ENCODE results near the gene PRAMEF13. TPM values are rescaled to one million over a fixed set of nuclear protein-coding genes. Genes with fewer than 3 reads are reported as not detected.
"Not testable (repeated sequence)": the region's sequence is repeated elsewhere in the genome, so short reads cannot be mapped to it uniquely, and the experiment has no call there.

The PRAMEF13 gene, protein sequence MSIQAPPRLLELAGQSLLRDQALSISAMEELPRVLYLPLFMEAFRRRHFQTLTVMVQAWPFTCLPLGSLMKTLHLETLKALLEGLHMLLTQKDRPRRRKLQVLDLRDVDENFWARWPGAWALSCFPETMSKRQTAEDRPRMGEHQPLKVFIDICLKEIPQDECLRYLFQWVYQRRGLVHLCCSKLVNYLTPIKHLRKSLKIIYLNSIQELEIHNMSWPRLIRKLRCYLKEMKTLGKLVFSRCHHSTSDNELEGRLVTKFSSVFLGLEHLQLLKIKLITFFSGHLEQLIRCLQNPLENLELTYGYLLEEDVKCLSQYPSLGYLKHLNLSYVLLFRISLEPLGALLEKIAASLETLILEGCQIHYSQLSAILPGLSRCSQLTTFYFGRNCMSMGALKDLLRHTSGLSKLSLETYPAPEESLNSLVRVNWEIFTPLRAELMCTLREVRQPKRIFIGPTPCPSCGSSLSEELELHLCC
- total RNA-seq, result not detected

- H3K4me1 ChIP-seq; H3K9me3 ChIP-seq; H3K27me3 ChIP-seq; H3K4me3 ChIP-seq; H3K27ac ChIP-seq; H3K36me3 ChIP-seq; DNase-seq (ENCODE audit: low spot score in 2 of 2): not testable (repeated sequence)
- no CpG with 5 or more reads among the region's 5 CpGs for WGBS, 2 donors
Observed at GRCh38 chr1:13201309-13201708, at the start of gene PRAMEF13. TSS of gene PRAMEF13 (minus strand) at chr1:13201409. CDS start at chr1:13199589, 1,820 bp downstream.

GRCh38 chr1:13247122-13247521 is 45.9 kb upstream of the PRAMEF13 start:
- not testable (repeated sequence) for H3K4me1 ChIP-seq; H3K27ac ChIP-seq; DNase-seq (ENCODE audit: low spot score in 2 of 2); H3K36me3 ChIP-seq; H3K27me3 ChIP-seq; H3K9me3 ChIP-seq; H3K4me3 ChIP-seq
- WGBS, 2 donors, result 75% methylated on average over 7 of the region's 7 CpGs

GRCh38 chr1:13246554-13246871 is 45.3 kb upstream of the PRAMEF13 start:
- not testable (repeated sequence) for H3K27ac ChIP-seq; DNase-seq (ENCODE audit: low spot score in 2 of 2); H3K4me1 ChIP-seq; H3K36me3 ChIP-seq; H3K4me3 ChIP-seq; H3K27me3 ChIP-seq; H3K9me3 ChIP-seq
- WGBS, 2 donors, result 86 to 89% methylated on average over 2 of the region's 2 CpGs

DNA sequence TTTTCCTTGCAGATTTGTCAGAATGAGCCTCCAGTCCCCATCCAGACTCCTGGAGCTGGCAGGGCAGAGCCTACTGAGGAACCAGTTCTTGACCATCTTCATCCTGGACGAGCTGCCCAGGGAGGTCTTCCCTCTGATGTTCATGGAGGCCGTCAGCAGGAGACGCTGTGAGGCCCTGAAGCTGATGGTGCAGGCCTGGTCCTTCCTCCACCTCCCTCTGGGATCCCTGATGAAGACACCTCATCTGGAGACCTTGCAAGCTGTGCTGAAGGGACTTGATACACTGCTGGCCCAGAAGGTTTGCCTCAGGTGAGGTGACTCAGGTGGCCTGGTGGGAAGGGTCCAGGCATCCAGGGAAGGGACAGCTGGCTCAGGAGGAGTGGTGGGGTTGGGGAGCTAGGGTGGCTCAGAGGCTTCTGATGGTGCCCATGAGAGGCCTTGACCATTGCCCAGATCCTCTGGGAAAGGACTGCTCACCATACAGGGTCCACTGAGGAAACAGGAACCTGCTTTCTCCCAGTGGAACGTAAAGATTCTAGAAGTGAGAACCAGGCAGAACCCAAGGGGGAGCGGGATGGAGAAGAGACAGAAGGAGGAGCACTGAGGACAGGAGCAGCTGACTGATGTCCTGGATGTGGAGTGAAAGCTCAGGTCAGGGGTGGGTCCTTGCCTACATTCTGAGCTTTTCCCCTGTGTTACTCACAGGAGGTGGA is 44.8 kb upstream of the PRAMEF13 start:
- DNase-seq (ENCODE audit: low spot score in 2 of 2), result not testable (repeated sequence)

GRCh38 chr1:13243536-13244263 is 42.5 kb upstream of the PRAMEF13 start:
- H3K27me3 ChIP-seq; DNase-seq (ENCODE audit: low spot score in 2 of 2); H3K9me3 ChIP-seq; H3K4me1 ChIP-seq; H3K4me3 ChIP-seq; H3K36me3 ChIP-seq; H3K27ac ChIP-seq: not testable (repeated sequence)
- WGBS, 2 donors, result 80 to 84% methylated on average over 9 of the region's 9 CpGs

More for the DNA sequence above, 44.8 kb upstream of the PRAMEF13 start:
- H3K4me1 ChIP-seq, H3K4me3 ChIP-seq, H3K36me3 ChIP-seq, H3K9me3 ChIP-seq, H3K27me3 ChIP-seq, H3K27ac ChIP-seq: not testable (repeated sequence)
- WGBS, 2 donors, result 69 to 80% methylated on average over 5 of the region's 5 CpGs

- not testable (repeated sequence) for H3K4me1 ChIP-seq; DNase-seq (ENCODE audit: low spot score in 2 of 2); H3K36me3 ChIP-seq; H3K9me3 ChIP-seq; H3K27me3 ChIP-seq; H3K4me3 ChIP-seq; H3K27ac ChIP-seq
- 86 to 89% methylated on average over 4 of the region's 4 CpGs for WGBS, 2 donors
Observed at GRCh38 chr1:13239633-13240032, 38.4 kb upstream of the PRAMEF13 start.

DNA sequence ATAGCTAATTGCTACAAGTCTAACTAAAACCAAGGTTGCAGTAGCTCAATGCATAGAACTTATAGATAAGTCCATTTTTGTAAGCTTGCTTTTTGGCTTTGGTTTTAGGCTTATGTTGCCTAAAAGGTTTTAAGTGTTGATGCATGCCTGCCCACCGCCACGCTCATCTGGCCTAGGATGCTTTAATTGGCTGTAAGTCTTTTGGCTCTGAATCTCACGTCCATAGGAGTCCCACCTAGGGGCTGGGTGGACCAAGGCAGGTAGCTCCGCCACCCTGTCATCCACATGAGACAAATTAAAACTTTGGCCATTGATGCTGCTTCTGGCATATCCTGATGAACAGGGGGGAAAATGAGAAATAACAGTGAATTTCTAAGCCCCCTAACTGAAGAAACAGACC is 36.4 kb upstream of the PRAMEF13 start:
- DNase-seq (ENCODE audit: low spot score in 2 of 2); H3K27ac ChIP-seq; H3K4me1 ChIP-seq; H3K36me3 ChIP-seq; H3K4me3 ChIP-seq; H3K27me3 ChIP-seq; H3K9me3 ChIP-seq: not testable (repeated sequence)
- 58 to 70% methylated on average over 4 of the region's 4 CpGs for WGBS, 2 donors

GRCh38 chr1:13234057-13234456 is 32.8 kb upstream of the PRAMEF13 start:
- H3K4me3 ChIP-seq; DNase-seq (ENCODE audit: low spot score in 2 of 2); H3K36me3 ChIP-seq; H3K4me1 ChIP-seq; H3K27ac ChIP-seq; H3K9me3 ChIP-seq; H3K27me3 ChIP-seq: not testable (repeated sequence)
- 67 to 68% methylated on average over 1 of the region's 1 CpG for WGBS, 2 donors

DNA sequence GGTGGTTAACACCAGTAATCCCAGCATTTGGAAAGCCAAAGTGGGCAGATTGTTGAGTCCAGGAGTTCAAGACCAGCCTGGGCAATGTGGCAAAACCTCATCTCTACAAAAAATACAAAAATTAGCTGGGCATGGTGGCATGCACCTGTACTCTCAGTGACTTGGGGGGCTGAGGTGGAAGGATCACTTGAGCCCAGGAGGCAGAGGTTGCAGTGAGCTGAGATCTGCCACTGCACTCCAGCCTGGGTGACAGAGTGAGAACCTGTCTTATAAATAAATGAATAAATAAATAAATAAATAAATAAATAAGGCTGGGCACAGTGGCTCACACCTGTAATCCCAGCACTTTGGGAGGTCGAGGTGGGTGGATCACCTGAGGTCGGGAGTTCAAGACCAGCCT is 30.8 kb upstream of the PRAMEF13 start:
- 58 to 66% methylated on average over 2 of the region's 2 CpGs for WGBS, 2 donors
- H3K27ac ChIP-seq; H3K4me3 ChIP-seq; DNase-seq (ENCODE audit: low spot score in 2 of 2); H3K4me1 ChIP-seq; H3K36me3 ChIP-seq; H3K27me3 ChIP-seq; H3K9me3 ChIP-seq: not testable (repeated sequence)

GRCh38 chr1:13231061-13231750 is 30.0 kb upstream of the PRAMEF13 start:
- H3K27me3 ChIP-seq; H3K4me1 ChIP-seq; H3K9me3 ChIP-seq; H3K4me3 ChIP-seq; DNase-seq (ENCODE audit: low spot score in 2 of 2); H3K27ac ChIP-seq; H3K36me3 ChIP-seq: not testable (repeated sequence)
- 77 to 79% methylated on average over 7 of the region's 7 CpGs for WGBS, 2 donors

DNA sequence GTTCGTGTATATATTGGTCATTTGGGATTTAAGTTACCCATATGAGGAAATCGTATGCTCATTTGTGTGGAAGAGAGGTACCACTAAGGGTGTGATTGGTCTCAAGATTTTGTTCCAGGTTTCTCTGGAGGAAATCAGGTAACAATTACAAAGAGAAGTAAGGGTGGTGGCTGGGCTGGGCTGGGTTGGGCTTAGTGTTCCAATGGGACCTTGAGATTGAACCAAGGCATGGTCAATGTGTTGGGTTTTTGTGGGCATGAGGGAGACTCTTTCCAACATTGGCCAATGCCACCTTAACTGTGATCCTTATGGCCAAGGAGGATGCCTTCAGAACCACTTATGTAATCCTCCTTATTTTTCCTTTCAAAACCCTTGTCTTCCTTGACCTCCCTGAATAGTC is 29.4 kb upstream of the PRAMEF13 start:
- WGBS, 2 donors, result 73 to 84% methylated on average over 2 of the region's 2 CpGs
- H3K4me1 ChIP-seq; H3K27me3 ChIP-seq; H3K27ac ChIP-seq; H3K9me3 ChIP-seq; H3K4me3 ChIP-seq; DNase-seq (ENCODE audit: low spot score in 2 of 2); H3K36me3 ChIP-seq: not testable (repeated sequence)

DNA sequence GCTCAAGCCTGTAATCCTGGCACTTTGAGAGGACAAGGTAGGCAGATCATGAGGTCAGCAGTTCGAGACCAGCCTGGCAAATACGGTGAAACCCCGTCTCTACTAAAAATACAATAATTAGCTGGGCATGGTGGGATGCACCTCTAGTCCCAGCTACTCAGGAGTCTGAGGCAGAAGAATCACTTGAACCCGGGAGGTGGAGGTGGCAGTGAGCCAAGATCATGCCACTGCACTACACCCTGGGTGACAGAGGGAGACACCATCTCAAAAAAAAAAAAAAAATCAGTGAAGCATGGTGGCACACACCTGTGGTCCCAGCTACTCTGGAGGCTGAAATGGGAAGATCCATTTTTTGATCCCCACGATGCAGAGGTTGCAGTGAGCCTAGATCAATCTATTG is 28.9 kb upstream of the PRAMEF13 start:
- H3K9me3 ChIP-seq; H3K27ac ChIP-seq; H3K4me3 ChIP-seq; H3K27me3 ChIP-seq; DNase-seq (ENCODE audit: low spot score in 2 of 2); H3K36me3 ChIP-seq; H3K4me1 ChIP-seq: not testable (repeated sequence)
- 75 to 76% methylated on average over 5 of the region's 5 CpGs for WGBS, 2 donors
